Fibroblast of skin of back (primary cell): Measurements from ENCODE around the gene MFAP2.

Source experiments
- DNase-seq: peaks from one replicate; pipeline ENCODE4 v3.0.0-alpha.2; 2013

Gene MFAP2

DNA sequence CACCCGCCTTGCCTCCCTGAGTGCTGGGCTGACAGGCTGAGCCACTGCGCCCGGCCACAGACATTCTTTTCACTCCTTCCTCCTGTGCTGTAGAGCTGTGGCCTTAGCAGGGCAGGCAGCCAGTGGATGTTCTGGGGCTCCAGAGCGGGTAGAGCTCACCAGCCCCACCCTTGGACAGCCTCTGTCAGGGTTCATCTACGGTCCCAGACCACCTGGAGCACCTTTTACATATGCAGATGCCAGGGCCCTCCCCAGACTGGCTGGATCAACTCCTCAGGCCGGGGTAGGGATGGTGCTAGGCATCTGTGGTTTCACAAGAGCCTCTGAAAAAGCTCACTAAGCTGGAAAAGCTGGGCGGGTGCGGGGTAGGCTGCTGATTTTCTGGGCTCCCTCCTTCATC, 26.7 kb upstream of the MFAP2 start:
- DNase-seq = no peak

DNA sequence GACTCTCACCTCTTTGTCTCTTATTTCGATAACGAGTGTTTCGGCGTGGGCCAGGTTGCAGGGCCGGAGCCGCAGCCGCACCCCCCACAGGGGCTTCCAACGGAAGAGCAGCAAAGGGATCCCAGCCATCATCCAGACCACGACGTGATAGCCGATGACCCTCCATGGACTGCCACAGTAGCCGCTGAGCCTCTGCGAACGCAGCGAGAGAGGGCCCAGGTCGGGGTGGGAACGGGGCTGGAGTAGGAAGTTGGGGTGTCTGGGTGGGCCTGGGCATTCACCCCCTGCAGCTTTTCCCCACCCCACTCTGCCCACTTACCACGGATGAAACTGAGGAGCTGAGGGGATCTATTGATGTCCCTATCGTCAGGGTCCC, 24.9 kb upstream of the MFAP2 start:
- DNase-seq = no peak

DNA sequence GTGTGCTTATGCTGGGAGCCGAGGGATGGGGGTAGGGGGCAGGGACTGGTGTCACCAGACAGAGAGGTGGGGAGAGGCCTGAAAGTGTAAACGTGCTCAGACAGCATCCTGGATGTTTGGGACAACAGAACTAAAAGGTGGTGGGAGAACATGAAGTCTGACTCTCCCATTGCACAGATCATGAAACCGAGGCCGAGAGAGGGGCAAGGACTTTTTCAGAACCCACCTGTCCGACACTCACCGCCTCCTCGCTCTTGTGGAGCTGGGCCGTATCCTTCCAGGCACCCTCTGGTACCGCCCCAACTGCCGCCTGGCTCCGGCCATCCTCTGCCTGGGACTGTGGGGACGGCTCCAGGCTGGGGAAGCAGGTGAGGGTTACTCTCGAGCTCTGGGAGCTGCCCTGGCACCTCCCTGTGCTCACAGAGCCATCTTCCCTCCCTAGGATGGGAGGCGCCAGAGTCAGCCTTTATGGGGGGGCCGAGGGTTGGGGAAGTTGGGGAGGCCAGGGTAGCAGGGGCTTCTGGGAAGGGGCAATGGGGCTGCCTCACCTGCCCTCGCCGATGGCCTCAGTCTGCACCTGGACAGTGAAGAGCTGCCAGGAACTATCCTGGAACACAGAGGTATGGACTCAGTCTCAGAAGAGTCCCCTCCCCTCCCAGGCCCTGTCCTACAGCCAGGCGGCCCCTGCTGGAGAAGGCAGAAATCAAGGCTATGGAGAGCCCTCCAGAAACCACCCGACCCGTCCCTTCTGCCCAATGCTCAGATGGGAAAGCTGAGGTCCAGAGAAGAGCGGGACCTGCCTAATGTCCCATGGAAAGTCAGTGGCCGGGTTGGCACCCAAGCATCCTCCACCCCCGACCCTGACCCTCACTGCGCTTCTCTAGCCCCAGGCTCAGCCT, 24.3 kb upstream of the MFAP2 start:
- no peak for DNase-seq

- DNase-seq = no peak
These were observed 22.1 kb upstream of the MFAP2 start for GRCh38 chr1:17002524-17002902.

GRCh38 chr1:17001760-17002523, 21.5 kb upstream of the MFAP2 start:
- DNase-seq = no peak

GRCh38 chr1:16999863-17000262, 19.4 kb upstream of the MFAP2 start:
- no peak for DNase-seq

DNA sequence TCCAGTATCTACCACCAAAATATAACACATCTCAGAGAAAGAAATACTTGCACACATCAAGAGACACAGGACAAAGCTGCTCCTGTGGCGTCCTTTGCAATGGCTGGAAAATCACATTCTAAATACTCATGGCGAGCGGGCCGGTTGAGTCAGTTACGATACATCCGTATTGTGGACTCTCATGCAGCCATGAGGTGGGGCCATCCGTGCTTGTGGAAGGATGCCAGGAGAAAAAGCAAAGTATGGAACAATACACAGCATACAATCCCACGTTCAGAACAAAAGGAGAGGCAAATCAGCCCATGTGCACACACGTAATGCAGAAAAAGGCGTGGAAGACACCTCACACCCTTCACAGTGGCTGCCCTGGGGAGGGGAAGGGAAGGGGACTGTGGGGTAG, 18.2 kb upstream of the MFAP2 start:
- no peak for DNase-seq

DNA sequence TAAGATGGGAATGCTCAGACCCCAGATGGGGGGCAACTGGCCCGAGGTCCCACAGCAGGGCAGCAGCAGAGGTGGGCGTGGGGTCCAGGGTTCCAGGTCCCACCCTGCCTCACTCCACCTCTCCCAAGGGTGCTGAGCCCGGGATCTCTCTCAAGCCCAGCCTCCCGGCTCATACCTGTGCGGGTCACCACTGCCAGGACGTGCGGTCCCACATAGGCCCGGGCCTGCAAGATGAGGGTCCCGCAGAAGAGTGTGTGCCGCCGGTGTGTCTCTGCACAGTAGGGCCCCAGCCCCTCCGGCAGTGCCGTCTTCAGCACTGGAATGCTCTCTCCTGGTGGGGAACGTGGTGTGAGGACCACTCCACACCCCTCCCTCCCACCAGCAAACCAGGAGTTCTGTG, 16.4 kb upstream of the MFAP2 start:
- DNase-seq = no peak

- DNase-seq = no peak
These were observed 13.2 kb upstream of the MFAP2 start for GRCh38 chr1:16993521-16994038.

GRCh38 chr1:16992675-16993074, 12.3 kb upstream of the MFAP2 start:
- DNase-seq = no peak

GRCh38 chr1:16992102-16992501, 11.7 kb upstream of the MFAP2 start:
- no peak for DNase-seq

- no peak for DNase-seq
These were observed 11.2 kb upstream of the MFAP2 start for GRCh38 chr1:16991571-16991970.

DNA sequence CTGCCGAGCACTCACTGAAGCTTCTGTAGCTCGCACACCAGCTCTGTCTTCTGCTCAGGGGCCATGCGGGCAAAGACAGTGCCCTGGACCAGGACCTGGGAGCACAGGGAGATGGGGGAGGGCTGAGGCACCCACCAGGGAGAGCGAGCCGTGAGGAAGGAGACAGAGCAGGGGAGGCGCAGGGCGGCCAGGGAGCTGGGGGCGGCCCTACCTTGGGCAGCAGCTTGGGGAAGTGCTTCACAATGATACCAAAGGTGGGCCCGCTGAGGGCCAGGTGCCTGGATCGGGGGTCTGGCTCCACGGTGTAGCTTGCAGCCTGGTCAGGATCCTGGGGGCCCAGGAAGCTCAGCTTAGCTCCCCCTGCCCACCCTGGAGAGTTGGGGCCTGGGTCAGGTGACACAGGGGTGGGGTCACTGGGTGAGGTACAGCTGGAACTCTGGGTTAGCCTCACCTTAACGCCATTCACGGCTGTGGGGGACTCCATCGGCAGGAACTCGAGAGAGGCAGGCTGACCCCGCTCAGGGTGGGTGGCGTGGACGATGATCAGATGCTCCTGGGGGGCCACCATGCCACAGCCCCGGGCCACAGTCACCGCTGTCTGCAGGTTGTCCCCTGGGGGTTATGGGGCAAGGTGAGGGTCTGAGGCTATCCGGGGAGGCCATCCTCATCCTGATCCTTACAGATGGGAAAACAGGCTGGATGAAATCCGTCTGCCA, 9.4 kb upstream of the MFAP2 start:
- DNase-seq = no peak

DNA sequence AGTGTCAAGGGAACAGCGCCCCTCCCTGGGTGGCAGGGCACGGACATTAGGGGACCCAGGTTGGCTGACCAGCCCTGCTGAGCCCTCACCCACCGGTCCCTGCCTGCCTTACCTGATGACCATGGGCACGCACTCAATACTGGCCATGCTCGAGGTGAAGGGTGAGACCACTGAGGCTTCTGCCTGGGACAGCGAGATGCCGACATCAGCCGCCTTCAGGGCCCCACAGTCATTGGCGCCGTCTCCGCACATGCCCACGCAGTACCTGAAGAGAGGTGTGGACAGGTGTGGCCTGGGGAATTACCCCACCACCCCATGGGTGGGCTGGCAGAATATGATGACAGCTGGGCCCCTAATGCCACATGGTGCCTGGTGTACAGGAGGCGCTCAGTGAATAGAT, 7.8 kb upstream of the MFAP2 start:
- no peak for DNase-seq

GRCh38 chr1:16986962-16987361, 6.5 kb upstream of the MFAP2 start:
- DNase-seq = no peak

DNA sequence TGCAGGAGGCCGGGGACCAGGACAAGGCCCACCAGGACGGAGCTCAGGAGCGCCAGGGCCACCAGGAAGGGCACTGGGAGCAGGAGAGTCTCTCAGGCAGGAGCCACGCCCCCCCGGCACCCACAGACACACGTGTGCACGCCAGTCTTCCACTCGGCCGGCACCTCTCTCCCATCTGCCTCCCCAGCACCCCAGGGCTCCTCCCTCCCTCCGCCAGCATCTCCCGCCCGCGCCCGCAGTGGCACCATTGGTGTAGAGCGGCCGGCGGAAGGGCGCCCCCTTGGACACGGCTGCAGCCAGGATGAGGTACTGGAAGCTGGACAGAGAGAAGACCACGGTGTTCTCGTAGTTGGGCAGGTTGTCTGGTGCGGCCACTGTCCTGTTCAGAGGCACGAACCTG, 6.1 kb upstream of the MFAP2 start:
- no peak for DNase-seq

GRCh38 chr1:16986113-16986512, 5.7 kb upstream of the MFAP2 start:
- DNase-seq = no peak

DNA sequence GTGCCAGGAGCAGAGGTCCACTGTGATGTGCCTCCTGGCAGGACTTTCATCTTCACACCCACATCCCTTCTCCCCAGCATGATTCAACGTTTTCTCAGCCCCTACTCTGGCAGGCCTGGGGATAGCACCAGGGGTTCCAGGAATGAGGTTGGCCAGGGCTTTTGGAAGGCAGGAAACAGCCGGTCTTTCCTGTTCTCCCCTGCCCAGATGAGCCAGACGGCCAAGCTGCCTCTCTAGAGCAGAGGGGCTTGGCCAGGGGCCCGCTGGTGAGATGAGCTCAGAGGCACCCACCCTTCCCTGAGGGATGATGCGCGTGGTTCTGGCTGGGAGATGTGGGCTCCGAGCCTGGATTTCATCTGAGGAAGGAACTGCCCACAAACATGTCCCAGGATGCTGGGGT, 4.3 kb upstream of the MFAP2 start:
- DNase-seq = peak; percentile 94

- DNase-seq = no peak
These were observed 3.2 kb upstream of the MFAP2 start for GRCh38 chr1:16983649-16984048.

DNA sequence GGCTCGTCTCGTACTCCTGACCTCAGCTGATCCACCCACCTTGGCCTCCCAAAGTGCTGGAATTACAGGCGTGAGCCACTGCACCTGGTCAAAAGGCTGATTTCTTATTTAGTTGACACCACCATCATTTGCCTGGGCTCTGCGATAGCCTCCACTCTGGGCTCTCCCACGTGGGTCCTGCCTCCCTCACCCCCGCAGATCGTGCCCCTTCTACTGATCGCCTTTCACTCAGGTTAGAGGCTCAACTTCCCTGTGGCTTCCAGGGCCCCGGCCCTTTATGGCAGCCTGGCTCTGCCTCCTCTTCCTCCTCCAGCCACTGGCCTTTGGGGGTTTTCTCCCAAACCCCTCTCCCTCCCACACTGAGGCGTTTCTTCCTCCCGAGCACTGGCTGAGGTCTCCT, 2.5 kb upstream of the MFAP2 start:
- DNase-seq = no peak

- peak; percentile 97 for DNase-seq
These were observed 939 bp upstream of the MFAP2 start for GRCh38 chr1:16981269-16981849.

GRCh38 chr1:16979475-16980327, 719 bp downstream of the MFAP2 start:
- DNase-seq = peak; percentile 55
